Measurements from ENCODE around the gene PLEKHG4.

- TF ChIP-seq, protein P1, sequence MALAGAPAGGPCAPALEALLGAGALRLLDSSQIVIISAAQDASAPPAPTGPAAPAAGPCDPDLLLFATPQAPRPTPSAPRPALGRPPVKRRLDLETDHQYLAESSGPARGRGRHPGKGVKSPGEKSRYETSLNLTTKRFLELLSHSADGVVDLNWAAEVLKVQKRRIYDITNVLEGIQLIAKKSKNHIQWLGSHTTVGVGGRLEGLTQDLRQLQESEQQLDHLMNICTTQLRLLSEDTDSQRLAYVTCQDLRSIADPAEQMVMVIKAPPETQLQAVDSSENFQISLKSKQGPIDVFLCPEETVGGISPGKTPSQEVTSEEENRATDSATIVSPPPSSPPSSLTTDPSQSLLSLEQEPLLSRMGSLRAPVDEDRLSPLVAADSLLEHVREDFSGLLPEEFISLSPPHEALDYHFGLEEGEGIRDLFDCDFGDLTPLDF (CRISPR knock-in tag; IDR thresholded peaks at IDR 0.05): no peak
- TF ChIP-seq MAX (CRISPR knock-in tag; IDR thresholded peaks at IDR 0.05): no peak
- no peak for TF ChIP-seq SMARCC2 (IDR thresholded peaks at IDR 0.05; ENCODE audit: low read depth)
- no peak for TF ChIP-seq PBX2 (CRISPR knock-in tag; IDR thresholded peaks at IDR 0.05; ENCODE audit: low read depth)
- no peak for TF ChIP-seq PBX2 (tag; conservative IDR thresholded peaks at IDR 0.05; ENCODE audit: low read depth)
- no peak for TF ChIP-seq POLR2A (conservative IDR thresholded peaks at IDR 0.05)
- TF ChIP-seq ZNF766 (CRISPR knock-in tag; conservative IDR thresholded peaks at IDR 0.05): 0 out of 2 replicates have a peak, but pooled peaks have one; percentile 16
- no peak for TF ChIP-seq CHD4 (IDR thresholded peaks at IDR 0.05; ENCODE audit: insufficient read depth, insufficient replicate concordance, low read depth, low read length, poor library complexity, severe bottlenecking)
These were observed 32.6 kb upstream of the PLEKHG4 start for GRCh38 chr16:67246756-67247191.
